Measurements from ENCODE around the gene PRR5L. TPM values are rescaled to one million over a fixed set of nuclear protein-coding genes. Genes with fewer than 3 reads are reported as not detected.

PRR5L gene
- total RNA-seq, 1 experiment from 2014 or later = 23.9 TPM

DNA sequence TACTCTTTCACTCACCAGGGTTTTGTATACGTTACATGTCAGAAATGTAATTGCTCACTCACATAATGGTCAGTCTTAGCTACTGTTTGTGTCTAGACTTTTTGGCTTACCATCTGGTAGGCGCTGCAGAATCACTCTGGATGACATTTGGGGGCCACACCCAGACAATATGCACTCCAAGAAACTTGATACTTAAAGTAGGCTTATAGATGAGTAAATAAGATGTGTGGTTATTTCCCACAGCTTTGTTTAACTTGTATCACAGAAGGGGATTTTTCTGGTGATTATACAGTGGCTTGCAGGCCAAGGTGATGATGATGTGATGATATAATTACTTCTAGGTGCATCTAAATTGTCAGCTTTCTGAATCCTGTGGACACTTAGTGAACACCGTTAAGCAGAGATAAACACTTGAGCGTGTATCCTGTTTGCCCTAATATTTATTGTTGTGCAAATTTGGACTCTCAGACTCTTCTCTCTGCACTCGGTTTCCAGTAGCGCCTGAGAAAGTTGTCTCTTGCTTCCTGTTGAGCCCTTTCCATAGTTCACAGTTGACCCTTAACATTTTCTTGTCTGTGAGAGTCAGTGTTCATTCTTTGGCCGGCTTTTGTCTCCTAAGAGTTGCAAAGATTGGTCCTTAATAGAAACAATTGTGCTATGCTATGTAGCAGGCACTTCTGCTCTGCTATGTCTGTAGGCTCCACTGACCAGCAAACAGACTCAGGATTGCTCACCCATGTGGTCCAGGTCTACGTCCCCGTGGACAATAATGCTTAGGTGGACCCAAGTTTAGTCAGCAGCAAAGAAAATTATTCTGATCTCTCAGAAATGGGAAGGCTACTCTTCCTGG lies 89.3 kb downstream of the PRR5L start:
- Mint-ChIP-seq H3K4me1 (ENCODE audit: insufficient read depth, unreplicated experiment) (peaks cover 11% of the 10 kb centered on the region), H3K27ac (ENCODE audit: low read depth, unreplicated experiment) (no peak overlapping the region), H3K27me3 (ENCODE audit: insufficient read depth, unreplicated experiment) (no peaks in the 10 kb centered on the region), H3K9me3 (ENCODE audit: unreplicated experiment) (no peaks in the 10 kb centered on the region), H3K4me3 (ENCODE audit: unreplicated experiment) (no peak overlapping the region), H3K36me3 (ENCODE audit: insufficient read depth, unreplicated experiment) (peaks cover 22% of the 10 kb centered on the region)
- peak; percentile 45 for DNase-seq (ENCODE audit: unreplicated experiment)
- CTCF ChIA-PET = interaction anchor here (0.6 to 0.9 kb wide), 4 partner anchors 9 to 184 kb away, joined by 3 read pairs; no protein-coding TSS in a partner anchor
- no TSS peak for BruUV-seq (replicated peaks)
- no peak for TF ChIP-seq CTCF (IDR thresholded peaks at IDR 0.05; ENCODE audit: unreplicated experiment)
- intact Hi-C loops (cut with micrococcal nuclease) = no loop called here
- POLR2A ChIA-PET = interaction anchor here (0.6 to 0.7 kb wide), 2 partner anchors 135 to 1080 kb away, joined by 3 to 4 read pairs; no protein-coding TSS in a partner anchor

DNA sequence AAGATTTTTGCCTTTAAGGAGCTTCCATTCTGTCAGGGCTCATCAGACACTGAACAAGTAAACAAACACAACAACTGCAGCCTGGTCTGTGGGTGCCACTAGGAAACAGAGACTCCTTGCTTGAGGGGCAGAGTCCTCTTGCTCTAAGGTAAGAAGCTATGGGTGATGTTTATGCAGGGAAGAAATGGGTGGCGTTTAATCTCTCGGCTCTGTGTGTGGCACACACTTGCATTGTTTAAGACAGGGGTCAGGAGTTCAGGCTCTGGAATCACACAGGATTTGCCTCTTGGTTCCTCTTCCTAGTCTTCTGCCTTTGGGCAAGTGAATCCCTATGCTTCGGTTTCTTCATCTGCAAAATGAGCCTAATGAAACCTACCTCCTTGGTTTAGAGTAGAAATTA lies 90.3 kb downstream of the PRR5L start:
- Mint-ChIP-seq H3K36me3 (ENCODE audit: insufficient read depth, unreplicated experiment) (peaks cover 17% of the 10 kb centered on the region), H3K9me3 (ENCODE audit: unreplicated experiment) (no peaks in the 10 kb centered on the region), H3K4me3 (ENCODE audit: unreplicated experiment) (no peak overlapping the region), H3K27me3 (ENCODE audit: insufficient read depth, unreplicated experiment) (no peaks in the 10 kb centered on the region), H3K4me1 (ENCODE audit: insufficient read depth, unreplicated experiment) (peaks cover 6% of the 10 kb centered on the region), H3K27ac (ENCODE audit: low read depth, unreplicated experiment) (no peak overlapping the region)
- TF ChIP-seq CTCF (IDR thresholded peaks at IDR 0.05; ENCODE audit: unreplicated experiment) = no peak
- intact Hi-C loops (cut with micrococcal nuclease) = no loop called here
- ChIA-PET POLR2A (no interaction called here), CTCF (no interaction called here)
- DNase-seq (ENCODE audit: unreplicated experiment) = no peak
- no TSS peak for BruUV-seq (replicated peaks)

DNA sequence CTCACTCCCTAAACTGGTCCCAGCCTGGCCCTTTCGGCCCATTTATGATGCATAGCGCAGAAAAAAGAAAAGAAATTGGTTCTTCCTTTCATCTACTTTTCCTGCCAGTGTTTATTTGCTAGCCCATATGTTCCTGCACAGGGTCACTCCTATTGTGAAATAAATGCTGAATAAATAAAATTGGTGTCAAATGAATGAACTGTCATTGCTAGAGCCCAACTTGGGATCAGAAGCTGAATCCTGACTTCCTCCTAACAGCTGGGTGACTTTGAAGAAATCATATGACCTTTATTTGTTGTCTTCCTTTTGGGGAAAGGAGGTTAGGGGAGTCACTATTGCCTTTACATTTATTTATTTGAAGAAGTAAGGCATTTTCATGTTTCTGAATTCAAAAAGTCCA lies 92.0 kb downstream of the PRR5L start:
- H3K27me3 Mint-ChIP-seq (ENCODE audit: insufficient read depth, unreplicated experiment) = no peaks in the 10 kb centered on the region
- BruUV-seq (replicated peaks) = no TSS peak
- CTCF ChIA-PET = interaction anchor here (1.3 to 1.5 kb wide), 2 partner anchors 10 to 105 kb away, joined by 4 to 5 read pairs; no protein-coding TSS in a partner anchor
- H3K27ac Mint-ChIP-seq (ENCODE audit: low read depth, unreplicated experiment) = no peak overlapping the region
- intact Hi-C loops (cut with micrococcal nuclease) = no loop called here
- POLR2A ChIA-PET = no interaction called here
- H3K9me3 Mint-ChIP-seq (ENCODE audit: unreplicated experiment) = no peaks in the 10 kb centered on the region
- no peak for TF ChIP-seq CTCF (IDR thresholded peaks at IDR 0.05; ENCODE audit: unreplicated experiment)
- no peak overlapping the region for H3K4me3 Mint-ChIP-seq (ENCODE audit: unreplicated experiment)
- H3K36me3 Mint-ChIP-seq (ENCODE audit: insufficient read depth, unreplicated experiment) = peaks cover 13% of the 10 kb centered on the region
- peak; percentile 22 for DNase-seq (ENCODE audit: unreplicated experiment)
- peaks cover 6% of the 10 kb centered on the region for H3K4me1 Mint-ChIP-seq (ENCODE audit: insufficient read depth, unreplicated experiment)

DNA sequence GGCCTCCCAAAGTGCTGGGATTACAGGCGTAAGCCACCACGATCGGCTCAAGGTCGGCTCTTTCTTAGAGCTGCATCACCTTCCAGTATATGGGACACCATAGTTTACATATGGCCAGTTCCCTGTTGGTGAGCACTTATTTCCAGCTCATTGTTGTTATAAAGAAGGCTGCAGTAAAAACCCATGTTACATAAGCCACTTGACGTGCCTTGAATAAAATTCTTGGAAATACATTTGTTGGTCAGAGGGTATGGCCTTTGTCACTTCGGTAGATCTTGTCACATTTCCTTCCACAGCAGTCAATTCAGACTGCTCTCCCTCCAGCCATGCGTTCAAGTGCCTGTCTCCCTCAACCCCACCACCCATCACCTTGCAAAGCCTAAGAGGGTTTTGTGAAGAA lies 92.9 kb downstream of the PRR5L start:
- no peak overlapping the region for H3K27ac Mint-ChIP-seq (ENCODE audit: low read depth, unreplicated experiment)
- TF ChIP-seq CTCF (IDR thresholded peaks at IDR 0.05; ENCODE audit: unreplicated experiment) = no peak
- ChIA-PET CTCF (interaction anchor here (1.0 to 1.3 kb wide), 2 partner anchors 8 to 104 kb away, joined by 3 to 4 read pairs; no protein-coding TSS in a partner anchor), POLR2A (interaction anchor here (0.6 kb wide), 1 partner anchor 138 kb away, joined by 3 read pairs; no protein-coding TSS in a partner anchor)
- H3K9me3 Mint-ChIP-seq (ENCODE audit: unreplicated experiment) = no peaks in the 10 kb centered on the region
- intact Hi-C loops (cut with micrococcal nuclease) = no loop called here
- no peak for DNase-seq (ENCODE audit: unreplicated experiment)
- no peaks in the 10 kb centered on the region for H3K27me3 Mint-ChIP-seq (ENCODE audit: insufficient read depth, unreplicated experiment)
- H3K4me1 Mint-ChIP-seq (ENCODE audit: insufficient read depth, unreplicated experiment) = peaks cover 6% of the 10 kb centered on the region
- H3K4me3 Mint-ChIP-seq (ENCODE audit: unreplicated experiment) = no peak overlapping the region
- no TSS peak for BruUV-seq (replicated peaks)
- H3K36me3 Mint-ChIP-seq (ENCODE audit: insufficient read depth, unreplicated experiment) = peaks cover 12% of the 10 kb centered on the region

Measured in MCF 10A (cell line).